T follicular helper cell (primary cell): Measurements from ENCODE around the gene LRRC51.
A peak's percentile ranks its signal among the peaks of the same experiment; 100 is the strongest.
"Not testable (repeated sequence)": the region's sequence is repeated elsewhere in the genome, so short reads cannot be mapped to it uniquely, and the experiment has no call there.

Experiments
- DNase-seq: peaks from one replicate; pipeline ENCODE4 v3.0.0-alpha.2; 2020; ENCODE audit warnings: low read depth

The LRRC51 gene

DNA sequence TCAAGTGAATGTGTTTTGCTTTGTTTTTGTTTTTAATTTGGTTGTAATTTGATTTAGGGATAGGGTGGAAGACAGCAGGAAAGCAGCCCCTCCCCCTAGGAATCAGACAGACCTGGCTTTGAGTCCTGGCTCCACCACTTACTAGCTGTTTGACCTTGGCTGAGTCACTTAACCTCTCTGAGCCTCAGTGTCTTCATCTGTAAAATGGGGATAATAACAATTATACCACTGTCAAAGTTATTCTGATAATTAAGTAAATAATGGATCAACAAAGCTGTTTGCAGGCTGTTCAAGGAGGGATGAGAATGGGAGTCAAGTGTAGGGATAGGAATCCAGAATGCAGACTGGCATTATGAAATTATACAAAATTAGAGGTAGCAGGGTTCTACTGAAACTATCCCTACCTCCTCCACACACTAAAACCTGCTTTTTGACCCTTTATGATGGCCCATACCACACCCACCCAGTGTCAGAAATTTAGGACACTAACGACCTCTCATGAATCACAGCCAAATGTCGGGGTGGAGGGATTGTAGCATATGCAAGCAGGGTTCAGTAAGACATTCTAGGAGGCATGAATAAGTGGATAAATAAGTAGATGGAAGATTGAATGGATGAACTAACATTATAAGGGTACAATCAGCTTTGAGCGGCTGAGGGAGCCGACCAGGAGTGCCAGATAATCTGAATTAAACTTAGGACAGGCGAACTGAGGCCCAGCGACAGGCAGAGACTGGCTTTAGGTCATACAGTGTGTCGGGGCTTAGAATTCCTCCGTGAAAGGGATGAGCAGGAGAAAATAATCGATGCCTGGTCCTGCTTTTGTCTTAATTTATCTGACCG lies 30.9 kb downstream of the LRRC51 start:
- DNase-seq: no peak

- peak; percentile 97 for DNase-seq
Measured at GRCh38 chr11:72112143-72112977, 31.7 kb downstream of the LRRC51 start, which contains the start of gene ANAPC15. TSS of gene ANAPC15 (minus strand) at chr11:72112695. CDS start at chr11:72111276, 1,419 bp downstream.

- DNase-seq: no peak
Measured at GRCh38 chr11:72112978-72113808, 32.5 kb downstream of the LRRC51 start.

DNA sequence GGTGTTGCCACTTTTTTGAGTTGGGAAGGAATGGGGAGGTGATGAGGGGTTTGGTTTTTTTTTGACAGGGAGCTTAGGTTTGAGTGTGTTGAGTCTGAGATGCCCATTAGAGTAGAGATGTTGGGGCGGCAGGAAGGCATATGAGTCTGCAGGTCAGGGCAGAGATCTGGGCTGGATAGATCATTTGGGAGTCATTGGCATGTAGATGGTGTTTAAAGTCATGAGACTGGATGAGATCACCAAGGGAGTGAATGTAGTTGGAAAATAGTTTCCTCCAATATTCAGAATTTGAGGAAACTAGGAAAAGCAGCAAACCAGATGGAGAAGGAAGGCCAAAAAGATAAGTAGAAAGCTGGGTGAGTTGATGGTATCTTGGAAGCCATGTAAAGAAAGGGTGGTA lies 33.9 kb downstream of the LRRC51 start:
- no peak for DNase-seq

DNA sequence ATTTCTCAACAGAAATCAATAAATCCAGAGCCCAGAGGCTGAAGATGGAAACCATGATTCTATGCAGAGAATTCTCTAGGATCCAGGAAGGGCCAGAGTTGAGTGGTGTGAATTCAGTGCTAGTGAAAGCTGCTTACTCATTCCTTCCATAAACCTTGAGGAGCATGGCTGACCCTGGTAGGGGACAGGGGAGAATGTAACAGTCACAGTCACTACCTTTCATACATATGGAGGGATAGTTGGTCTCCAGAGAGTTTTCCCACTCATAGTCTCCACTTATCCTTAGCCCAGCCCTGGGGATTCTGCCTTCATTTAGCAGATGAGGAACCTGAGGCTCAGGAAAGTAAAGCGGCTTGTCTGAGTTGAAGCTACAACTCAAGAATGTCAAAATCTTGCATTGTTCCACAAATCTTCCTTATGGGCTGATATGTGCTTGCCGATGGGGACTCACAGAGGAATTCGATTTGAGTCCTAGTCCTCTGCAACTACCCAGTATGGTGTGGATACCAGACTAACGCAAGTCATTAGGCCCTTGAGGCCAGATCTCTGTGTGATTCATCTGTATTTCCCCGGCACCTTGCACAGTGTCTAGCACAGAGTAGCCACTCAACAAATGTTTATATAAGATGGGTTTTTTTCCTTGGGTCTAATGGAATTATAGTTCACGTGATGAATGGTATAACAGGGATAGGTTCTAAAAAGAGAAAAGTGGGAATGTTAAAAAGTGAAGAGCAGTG lies 35.5 kb downstream of the LRRC51 start:
- no peak for DNase-seq

GRCh38 chr11:72119198-72119597 lies 38.5 kb downstream of the LRRC51 start:
- DNase-seq: no peak

- DNase-seq: no peak
Measured at GRCh38 chr11:72120930-72121329, 40.3 kb downstream of the LRRC51 start.

DNA sequence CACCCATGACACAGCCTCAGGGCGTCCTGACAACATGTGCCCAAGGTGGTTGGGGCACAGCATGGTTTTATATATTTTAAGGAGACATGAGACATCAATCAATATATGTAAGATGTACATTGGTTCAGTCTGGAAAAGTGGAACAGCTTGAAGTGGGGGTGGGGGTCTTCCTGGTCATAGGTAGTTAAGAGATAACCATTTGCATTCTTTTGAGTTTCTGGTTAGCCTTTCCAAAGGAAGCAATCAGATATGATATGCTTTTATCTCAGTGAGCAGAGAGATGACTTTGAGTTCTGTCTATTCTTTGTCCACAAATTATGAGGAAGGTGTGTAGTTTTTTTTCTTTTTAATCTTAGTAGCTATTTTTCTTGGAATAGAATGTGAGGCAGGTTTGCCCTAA lies 42.0 kb downstream of the LRRC51 start:
- no peak for DNase-seq

DNA sequence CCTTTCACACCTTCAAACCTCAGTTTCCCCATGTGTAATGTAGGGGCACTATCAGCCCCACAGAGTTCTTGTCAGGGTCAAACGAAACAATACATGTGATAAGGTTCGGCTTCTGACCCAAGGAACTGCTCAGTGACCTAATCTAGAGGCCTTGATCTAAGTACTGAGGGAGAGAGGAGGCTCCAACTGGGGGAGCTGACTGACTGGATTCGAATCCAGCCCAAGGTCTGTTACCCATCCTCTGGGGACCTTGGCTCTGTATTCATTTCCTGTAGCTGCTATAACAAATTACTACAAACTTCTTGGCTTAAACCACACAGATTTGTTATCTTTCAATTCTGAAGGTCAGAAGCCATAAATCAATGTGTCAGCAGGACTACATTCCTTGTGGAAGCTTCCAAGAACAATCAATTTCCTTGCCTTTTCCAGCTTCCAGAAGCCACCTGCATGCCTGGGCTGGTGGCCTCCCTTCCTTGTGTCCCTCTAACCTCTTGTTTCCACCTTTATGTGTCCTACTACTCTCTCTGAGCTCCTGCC lies 42.5 kb downstream of the LRRC51 start:
- DNase-seq: no peak

GRCh38 chr11:72124046-72124445 lies 43.4 kb downstream of the LRRC51 start:
- DNase-seq: no peak

GRCh38 chr11:72125956-72126355 lies 45.3 kb downstream of the LRRC51 start:
- no peak for DNase-seq

GRCh38 chr11:72127923-72128322 lies 47.3 kb downstream of the LRRC51 start:
- no peak for DNase-seq

DNA sequence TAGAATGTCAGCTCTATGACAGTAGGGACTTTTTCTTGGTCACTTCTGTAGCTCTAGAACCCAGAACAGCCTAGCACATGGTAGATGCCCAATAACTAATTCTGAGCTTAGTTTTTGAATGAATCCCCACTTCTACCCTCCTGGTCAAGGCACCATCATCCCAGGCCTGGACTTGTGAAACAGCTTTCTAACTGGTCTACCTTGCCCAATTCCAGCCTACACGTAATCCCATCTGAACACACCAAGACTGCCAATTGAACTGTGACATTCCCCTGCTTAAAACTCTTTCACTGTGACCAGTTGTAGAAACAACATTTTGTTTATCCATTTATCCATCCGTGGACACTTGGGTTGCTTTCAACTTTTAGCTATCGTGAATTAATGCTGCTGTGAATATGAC lies 48.7 kb downstream of the LRRC51 start:
- no peak for DNase-seq

DNA sequence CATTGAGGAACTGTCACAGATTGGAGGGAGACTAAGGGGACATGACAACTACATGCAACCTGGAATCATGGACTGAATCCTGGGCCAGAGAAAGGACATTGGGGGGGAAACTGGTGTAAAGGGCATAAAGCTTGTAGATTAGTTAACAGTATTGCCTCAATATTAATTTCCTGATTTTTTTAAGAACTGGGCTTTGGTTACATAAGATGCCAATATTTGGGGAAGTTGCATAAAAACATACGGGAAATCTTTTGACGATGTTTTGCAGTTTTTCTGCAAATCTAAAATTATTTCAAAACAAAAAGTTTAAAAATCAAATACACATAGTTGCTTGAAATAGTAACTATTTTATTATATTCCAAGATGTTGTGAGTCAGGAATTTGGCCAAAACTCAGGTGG lies 52.0 kb downstream of the LRRC51 start:
- no peak for DNase-seq

DNA sequence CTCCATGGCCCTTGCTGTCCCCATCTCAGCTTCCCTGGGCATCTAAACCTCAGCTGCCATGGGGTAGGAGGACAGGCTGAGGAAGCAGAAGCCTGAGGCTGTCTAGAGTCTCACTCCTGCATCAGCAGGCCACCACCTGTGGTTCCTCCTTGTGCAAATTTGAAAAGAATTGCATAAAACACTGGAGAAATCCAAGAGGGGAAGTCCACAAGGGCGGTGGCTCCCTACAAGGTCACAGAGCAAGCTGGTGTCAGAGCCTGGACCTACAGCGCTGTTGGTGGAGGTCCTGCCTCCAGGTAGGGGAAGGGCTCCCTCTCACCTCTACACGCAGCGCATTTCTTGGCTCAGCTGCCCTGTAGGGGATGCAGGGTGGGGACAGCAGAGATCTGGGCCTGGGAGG lies 54.8 kb downstream of the LRRC51 start, which contains the start of gene FOLR3:
Gene FOLR3, plus strand, starts transcription at position 253 of the 400 bp plus-strand sequence. CDS start 228 bp downstream, outside the sequence.
- not testable (repeated sequence) for DNase-seq

GRCh38 chr11:72135891-72136683 lies 55.4 kb downstream of the LRRC51 start:
- DNase-seq: no peak

DNA sequence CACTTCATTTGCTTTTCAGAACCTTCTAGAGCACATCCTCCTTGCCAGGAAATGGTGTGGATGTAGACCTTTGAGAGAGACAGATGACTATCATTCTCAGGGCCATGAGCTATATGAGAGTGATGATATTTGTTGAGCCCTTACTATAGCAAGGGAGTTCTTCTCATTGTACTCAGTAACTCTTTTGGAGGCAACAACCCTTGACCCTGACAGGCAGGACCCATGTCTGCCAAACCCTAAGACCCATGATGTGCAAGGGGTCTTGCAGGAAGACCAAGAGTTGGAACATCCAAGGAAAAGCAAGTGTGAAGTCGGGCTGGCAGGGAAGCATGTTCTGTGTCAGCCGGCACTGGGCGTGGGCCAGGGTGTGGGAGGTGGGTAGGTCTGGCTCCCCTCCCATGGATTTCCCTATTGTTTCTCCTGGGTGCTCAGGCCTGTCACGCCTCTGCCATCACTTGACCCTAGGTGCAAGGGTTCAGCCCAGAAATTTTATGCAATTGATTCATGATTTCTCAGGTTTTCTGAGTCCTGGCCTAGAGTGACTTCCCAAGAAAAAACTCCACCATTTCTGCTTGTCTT lies 56.1 kb downstream of the LRRC51 start:
- no peak for DNase-seq

DNA sequence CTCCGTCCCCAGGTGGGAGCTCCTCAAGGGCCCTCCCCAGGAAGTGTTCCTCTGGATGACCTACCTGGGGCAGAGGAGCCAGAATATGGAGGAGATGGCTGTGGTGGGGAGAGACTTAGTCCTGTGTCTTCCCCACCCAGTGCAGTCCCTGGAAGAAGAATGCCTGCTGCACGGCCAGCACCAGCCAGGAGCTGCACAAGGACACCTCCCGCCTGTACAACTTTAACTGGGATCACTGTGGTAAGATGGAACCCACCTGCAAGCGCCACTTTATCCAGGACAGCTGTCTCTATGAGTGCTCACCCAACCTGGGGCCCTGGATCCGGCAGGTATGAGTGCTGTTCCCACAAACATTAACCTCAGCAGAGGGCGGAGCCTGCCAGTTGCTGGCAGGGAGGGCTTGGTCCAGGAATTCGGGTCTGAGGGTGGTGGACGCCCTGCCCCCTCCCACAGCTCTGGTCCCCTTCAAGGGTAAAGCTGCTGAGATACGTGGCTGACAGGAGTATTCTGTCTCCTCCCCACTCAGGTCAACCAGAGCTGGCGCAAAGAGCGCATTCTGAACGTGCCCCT lies 58.3 kb downstream of the LRRC51 start:
- DNase-seq: no peak

GRCh38 chr11:72139500-72139899 lies 58.9 kb downstream of the LRRC51 start:
- no peak for DNase-seq
